Testis (tissue), 3 donors: ENCODE measurements around the gene ADPRS. TPM values are rescaled to one million over a fixed set of nuclear protein-coding genes. Genes with fewer than 3 reads are reported as not detected.
A peak's percentile ranks its signal among the peaks of the same experiment; 100 is the strongest.

ENCODE experiments used
- DNase-seq: peaks from one replicate; pipeline ENCODE4 v3.0.0-alpha.2; 2019
- H3K27ac ChIP-seq, 2 donors: fragments of 200-600 bp; sonication (generic); one replicate each; pipeline ENCODE4 v1.5.1; 2019
- H3K27me3 ChIP-seq: fragments of 200-600 bp; sonication (generic); one replicate; pipeline ENCODE4 v1.5.1; 2019
- H3K36me3 ChIP-seq: fragments of 200-600 bp; sonication (generic); one replicate; pipeline ENCODE4 v1.5.1; 2017; ENCODE audit warnings: low read depth; ENCODE audit errors: missing control alignments
- H3K4me1 ChIP-seq: fragments of 200-600 bp; sonication (generic); one replicate; pipeline ENCODE4 v1.5.1; 2019
- H3K4me3 ChIP-seq, 2 donors: fragments of 200-600 bp; sonication (generic); one replicate each; pipeline ENCODE4 v1.5.1; 2017 to 2019
- H3K9me3 ChIP-seq: fragments of 200-600 bp; sonication (generic); one replicate; pipeline ENCODE4 v1.5.1; 2017
- CTCF ChIP-seq, 3 experiments: fragments of 450-650 bp in 2 of 3; fragments of 200-600 bp in 1 of 3; sonication (generic) in 1 of 3; IDR thresholded peaks; one replicate each; pipeline ENCODE4 v1.5.1; 2016 to 2019; ENCODE audit warnings: antibody characterized with exemption in 3 of 3, mild to moderate bottlenecking in 2 of 3, moderate library complexity in 1 of 3
- POLR2A ChIP-seq: fragments of 450-650 bp; IDR thresholded peaks from one replicate; pipeline ENCODE4 v1.6.1; 2017; ENCODE audit warnings: antibody characterized with exemption, mild to moderate bottlenecking, moderate library complexity
- WGBS, 2 donors: methylation state at CpG; one replicate each; pipeline ENCODE4 v1.1.5; 2018; 5-methylcytosine and 5-hydroxymethylcytosine counted together
- intact Hi-C: fragments of 100-400 bp; cut with DNase I; formaldehyde crosslinking; loops from one replicate; pipeline ENCODE4 v1.15.1; 2023; ENCODE audit warnings: low total_unique reads
- polyA plus RNA-seq: library from polyadenylated mRNA; stranded (reverse); fragments of 350-450 nt; fragmentation: Illumina TruSeq; extraction: RNeasy Lipid Tissue Mini Kit (QIAGEN cat#74804); gene quantifications from one replicate; pipeline ENCODE4 v1.2.3, GENCODE V29; 2014; ENCODE audit warnings: low read depth, low replicate concordance; ENCODE audit not compliant: insufficient read depth
- total RNA-seq, 2 donors: library from RNA; depleted of rRNA; stranded (reverse); fragments of >200 nt; gene quantifications; one replicate each; pipeline ENCODE4 v1.2.3, GENCODE V29; 2016

ADPRS gene
- total and polyA plus RNA-seq, 3 donors from 2014 or later, result 41.8 to 106 (median 84.4) TPM

DNA sequence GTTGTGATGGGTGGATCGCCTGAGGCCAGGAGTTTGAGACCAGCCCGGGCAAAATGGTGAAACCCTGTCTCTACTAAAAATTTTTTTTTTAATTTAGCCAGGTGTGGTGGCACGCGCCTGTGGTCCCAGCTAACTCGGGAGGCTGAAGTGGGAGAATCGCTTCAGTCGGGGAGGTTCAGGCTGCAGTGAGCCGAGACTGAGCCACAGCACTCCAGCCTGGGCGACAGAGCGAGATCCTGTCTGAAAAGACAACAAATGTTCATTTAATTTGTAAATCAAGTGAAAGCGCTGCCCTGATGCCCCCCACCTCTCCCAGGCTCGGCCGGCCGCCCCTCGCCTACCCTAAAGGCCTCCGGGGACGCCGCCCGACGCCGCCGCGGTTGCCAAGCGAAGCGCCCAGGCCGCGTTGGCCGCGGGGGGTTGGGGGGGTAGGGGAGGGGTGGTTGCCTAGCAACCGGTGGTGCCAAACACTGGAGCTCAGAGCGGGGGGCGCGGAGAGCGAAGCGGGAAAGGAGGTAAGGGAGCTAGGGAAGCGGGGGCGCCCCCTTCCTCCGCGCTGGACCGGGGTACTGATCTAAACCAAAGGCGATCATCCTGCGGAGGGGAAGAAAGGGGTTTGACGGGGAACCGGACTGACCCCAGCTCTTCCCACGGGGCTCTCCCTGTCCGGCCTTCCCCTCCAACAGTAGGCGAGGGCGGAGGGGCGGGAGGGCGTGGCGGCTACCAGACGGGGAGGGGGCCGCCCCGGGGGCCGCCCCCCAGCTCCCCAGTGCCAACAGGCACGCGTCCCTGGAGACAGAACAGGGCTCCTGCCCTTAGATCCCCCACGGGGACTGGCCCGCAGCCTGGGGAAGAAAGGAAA, 4.8 kb upstream of the ADPRS start, which contains the start of gene TEKT2:
TSS of gene TEKT2 (plus strand) at position 460 of the 862 bp plus-strand sequence. CDS start 828 bp downstream, outside the sequence.
- peaks cover 3% of the 10 kb centered on the region for H3K4me1 ChIP-seq
- peak within 1 kb of the TSS; percentile 33 to 62 for H3K4me3 ChIP-seq
- H3K27me3 ChIP-seq, result no peaks in the 10 kb centered on the region
- TF ChIP-seq POLR2A, result no peak
- no peak for TF ChIP-seq CTCF (IDR thresholded peaks at IDR 0.05)
- no peaks in the 10 kb centered on the region for H3K9me3 ChIP-seq
- no peaks in the 10 kb centered on the region for H3K36me3 ChIP-seq
- peak; percentile 54 for DNase-seq
- H3K27ac ChIP-seq, result no peak within 1 kb of the TSS
- whole genome bisulfite sequencing, 2 donors, result 12 to 13% methylated on average over 51 to 59 of the region's 59 CpGs
- intact Hi-C loops, result no loop called here

DNA sequence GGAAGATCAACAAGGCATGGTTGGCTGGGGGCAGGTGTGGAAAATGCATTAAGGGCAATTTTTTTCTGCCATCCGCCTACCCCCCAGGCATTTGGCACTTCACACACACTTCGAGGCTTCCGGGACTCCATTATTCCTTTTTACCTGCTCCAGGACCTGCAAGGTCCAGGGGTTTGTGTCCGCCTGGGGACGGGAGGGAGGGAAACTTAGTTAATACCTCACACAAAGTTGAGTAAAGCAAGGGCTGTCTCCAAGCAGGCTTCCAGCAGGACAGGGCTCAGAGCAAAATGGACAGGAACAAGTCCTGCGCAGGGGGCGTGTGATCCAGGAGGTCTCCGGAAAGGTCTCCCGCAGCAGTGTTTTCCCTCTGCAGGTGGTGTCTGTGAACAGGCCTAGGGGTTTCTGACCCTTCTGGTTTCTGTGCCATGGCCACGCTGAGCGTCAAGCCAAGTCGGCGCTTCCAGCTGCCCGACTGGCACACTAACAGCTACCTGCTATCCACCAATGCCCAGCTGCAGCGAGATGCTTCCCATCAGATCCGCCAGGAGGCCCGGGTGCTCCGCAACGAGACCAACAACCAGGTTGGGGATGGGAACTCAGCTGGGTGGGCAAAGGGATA, 4.1 kb upstream of the ADPRS start:
- H3K36me3 ChIP-seq, result no peaks in the 10 kb centered on the region
- H3K27me3 ChIP-seq, result no peaks in the 10 kb centered on the region
- 34 to 50% methylated on average over 12 to 19 of the region's 19 CpGs for WGBS, 2 donors
- TF ChIP-seq CTCF (IDR thresholded peaks at IDR 0.05), result no peak
- TF ChIP-seq POLR2A, result no peak
- no peak overlapping the region for H3K27ac ChIP-seq
- no peaks in the 10 kb centered on the region for H3K9me3 ChIP-seq
- H3K4me1 ChIP-seq, result peaks cover 3% of the 10 kb centered on the region
- intact Hi-C loops, result no loop called here
- DNase-seq, result no peak
- peak overlapping the region; percentile 33 to 62 for H3K4me3 ChIP-seq

- H3K27ac ChIP-seq, result no peak overlapping the region
- WGBS, 2 donors, result 86 to 94% methylated on average over 9 of the region's 9 CpGs
- peaks cover 9% of the 10 kb centered on the region for H3K4me1 ChIP-seq
- TF ChIP-seq CTCF (IDR thresholded peaks at IDR 0.05) (no peak), POLR2A (no peak)
- DNase-seq, result no peak
- H3K4me3 ChIP-seq, result peak overlapping the region in 1 of 2 donors; percentile 62
- H3K36me3 ChIP-seq, result no peaks in the 10 kb centered on the region
- H3K27me3 ChIP-seq, result no peaks in the 10 kb centered on the region
- intact Hi-C loops, result no loop called here
- no peaks in the 10 kb centered on the region for H3K9me3 ChIP-seq
Observed at GRCh38 chr1:36085126-36085525, 3.6 kb upstream of the ADPRS start.

- H3K4me3 ChIP-seq, result no peak overlapping the region
- no peaks in the 10 kb centered on the region for H3K9me3 ChIP-seq
- no peaks in the 10 kb centered on the region for H3K36me3 ChIP-seq
- intact Hi-C loops, result no loop called here
- 91 to 92% methylated on average over 26 to 29 of the region's 29 CpGs for WGBS, 2 donors
- no peaks in the 10 kb centered on the region for H3K27me3 ChIP-seq
- no peak overlapping the region for H3K27ac ChIP-seq
- no peak for TF ChIP-seq CTCF (IDR thresholded peaks at IDR 0.05)
- TF ChIP-seq POLR2A, result no peak
- H3K4me1 ChIP-seq, result peaks cover 11% of the 10 kb centered on the region
- no peak for DNase-seq
Observed at GRCh38 chr1:36085686-36086526, 2.8 kb upstream of the ADPRS start.
